Stimulated activated CD4-positive, alpha-beta T cell treated with anti-CD3 and anti-CD28 coated beads, Interleukin-12 subunit alpha, Interleukin-12 subunit beta, amount 100 ng/mL, for 24 hours (primary cell): Measurements from ENCODE around the gene MMEL1.

ENCODE experiments used
- DNase-seq, 2 experiments: peaks; one replicate each; pipeline ENCODE4 v3.0.0-alpha.2; 2020; ENCODE audit warnings: low read depth in 2 of 2

Gene MMEL1

DNA sequence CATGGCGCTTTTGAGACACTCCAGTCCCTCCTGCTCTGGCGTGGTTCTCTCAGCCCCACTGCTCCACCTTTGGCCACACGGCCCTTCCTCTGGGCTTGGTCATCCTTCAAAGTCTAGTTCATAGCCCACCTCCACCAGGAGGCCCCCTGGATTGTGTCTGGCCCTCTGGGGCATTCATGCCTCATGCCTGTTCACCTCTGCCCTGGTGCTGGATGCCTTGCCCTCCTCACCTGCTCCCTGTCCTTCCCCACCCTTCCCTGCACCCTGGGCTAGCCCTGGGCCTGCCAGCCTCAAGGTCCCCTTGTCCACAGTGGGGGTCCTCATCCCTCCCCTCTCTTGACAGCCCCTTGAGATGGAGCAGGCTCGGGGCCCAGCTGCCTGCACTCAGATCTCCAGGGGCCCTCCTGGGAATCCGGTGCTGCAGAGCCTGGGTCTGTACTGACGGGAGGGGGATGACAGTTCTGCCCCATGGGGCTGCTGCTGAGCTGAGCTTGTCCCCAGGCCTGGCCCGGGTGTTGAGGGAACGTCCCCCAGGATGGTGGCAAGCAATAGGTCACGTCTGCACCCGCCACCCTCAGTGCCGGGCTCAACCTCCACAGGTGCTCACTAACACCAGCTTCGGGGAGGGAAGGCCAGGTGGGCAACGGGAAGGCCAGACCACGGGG is 27.8 kb downstream of the MMEL1 start:
- DNase-seq: no peak

DNA sequence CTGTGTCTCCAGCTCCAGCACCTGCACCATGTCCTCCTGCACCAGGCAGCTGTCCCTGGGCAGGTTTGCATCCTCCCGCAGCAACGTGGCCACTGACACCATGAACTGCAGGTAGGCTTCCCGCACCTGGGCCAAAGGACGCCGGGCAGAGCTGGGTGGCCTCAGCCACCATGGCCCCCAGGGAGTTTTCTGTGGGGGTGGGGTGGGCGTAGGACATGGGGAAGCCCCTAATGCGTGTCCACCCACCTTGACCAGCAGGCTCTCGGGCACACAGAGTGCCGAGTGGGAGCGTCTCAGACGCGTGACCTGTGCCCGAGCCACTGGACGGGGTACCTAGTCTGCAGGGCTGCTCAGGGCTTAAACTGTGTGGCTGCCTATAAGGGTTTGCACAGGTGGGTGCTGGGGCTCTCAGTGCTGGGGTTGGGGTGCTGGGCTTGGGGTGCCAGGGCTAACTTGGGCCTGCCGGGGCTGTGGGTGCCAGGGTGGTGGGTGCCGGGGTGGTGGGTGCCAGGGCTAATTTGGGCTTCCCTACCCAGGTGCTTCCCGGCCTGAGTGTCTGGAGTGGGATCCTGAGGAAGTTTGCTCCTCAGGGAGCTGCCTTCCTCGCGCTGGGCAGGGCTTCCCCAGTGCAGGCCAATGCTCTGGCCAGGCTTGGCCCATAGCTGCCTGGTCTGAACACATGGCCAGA is 28.5 kb downstream of the MMEL1 start:
- no peak for DNase-seq

DNA sequence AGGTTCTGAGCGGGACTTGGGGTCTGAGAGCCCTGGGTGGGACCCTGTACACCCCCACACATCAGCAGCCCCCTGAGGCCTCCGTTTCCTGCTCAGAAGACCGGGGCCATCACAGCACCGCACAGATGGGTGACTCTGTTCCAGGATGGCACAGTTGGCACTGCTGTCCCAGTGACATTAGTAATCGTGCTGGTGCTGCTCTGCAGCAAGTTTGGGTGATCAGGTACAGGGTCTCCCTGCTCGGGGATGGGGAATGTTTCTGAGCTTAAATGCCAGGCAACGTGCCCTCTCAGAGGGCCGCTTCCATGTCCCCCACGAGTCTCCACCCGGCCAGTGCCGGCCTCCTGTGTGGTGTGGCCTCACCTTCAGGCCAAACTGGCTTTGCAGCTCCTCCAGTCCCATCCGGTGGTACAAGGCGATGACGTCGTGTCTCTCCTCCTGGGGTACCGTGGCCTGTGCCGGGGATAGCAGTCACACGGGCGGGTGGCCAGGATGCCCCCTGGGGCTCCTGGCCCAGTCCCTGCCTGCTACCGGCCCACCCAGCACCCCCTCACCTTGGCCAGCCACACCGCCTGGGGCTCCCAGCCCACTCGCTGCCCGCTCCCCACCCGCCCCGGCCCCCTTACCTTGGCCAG is 29.2 kb downstream of the MMEL1 start:
- DNase-seq: no peak

DNA sequence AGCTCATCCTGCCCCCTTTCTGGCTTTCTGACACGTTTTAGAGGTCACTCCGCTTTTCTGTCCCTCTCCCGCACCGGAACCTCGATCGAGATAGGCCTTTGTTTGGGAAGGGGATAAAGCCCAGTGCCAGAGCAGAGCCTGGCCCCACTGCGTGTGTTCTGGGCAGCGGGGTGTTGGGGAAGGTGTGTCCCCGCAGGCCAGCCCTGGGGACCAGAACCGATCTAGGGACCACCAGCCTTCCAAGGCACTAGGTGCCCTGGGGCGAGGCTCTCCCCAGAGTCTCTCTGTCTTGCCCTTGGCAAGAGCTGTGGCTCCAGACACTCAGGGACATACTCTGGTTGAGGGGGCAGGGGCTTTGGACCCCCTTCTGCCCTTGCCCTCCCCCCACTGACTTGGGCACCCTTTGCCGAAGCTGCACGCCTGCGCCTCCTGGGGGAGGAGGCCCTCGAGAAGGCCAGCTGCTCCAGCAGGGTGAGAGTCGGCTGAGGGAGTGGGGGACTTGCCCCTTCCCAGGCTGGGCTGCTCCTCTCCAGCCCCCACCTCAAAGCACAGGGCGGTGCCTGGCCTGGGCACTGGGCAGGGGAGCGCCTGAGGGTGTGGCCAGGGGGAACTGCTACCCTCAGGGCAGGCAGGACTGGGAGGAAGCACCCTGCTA is 29.8 kb downstream of the MMEL1 start:
- no peak for DNase-seq

DNA sequence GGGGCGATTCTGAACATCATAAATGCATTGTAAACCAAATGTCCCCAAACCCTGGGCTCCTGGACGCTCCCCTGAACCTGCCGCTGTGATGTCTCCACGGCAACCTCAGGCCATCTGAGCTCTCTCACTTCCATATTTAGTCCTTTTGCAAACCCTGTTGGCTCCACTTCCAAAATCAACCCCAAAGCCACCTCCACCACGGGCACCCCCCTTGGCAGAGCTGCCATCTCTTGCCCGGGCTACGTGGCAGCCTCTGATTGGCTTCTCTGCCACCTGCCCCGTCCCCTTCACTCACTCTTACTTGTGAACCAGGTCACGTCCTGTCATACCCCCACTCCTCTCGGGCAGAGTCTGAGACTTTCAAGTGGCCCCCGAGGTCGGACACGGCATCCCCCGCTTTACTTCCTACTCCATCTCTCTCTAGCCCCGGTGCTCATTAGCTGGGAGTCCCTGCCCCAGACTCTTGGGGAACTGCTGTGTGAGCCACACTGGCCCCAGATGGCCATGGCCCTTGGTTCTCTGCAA is 30.4 kb downstream of the MMEL1 start:
- DNase-seq: no peak

DNA sequence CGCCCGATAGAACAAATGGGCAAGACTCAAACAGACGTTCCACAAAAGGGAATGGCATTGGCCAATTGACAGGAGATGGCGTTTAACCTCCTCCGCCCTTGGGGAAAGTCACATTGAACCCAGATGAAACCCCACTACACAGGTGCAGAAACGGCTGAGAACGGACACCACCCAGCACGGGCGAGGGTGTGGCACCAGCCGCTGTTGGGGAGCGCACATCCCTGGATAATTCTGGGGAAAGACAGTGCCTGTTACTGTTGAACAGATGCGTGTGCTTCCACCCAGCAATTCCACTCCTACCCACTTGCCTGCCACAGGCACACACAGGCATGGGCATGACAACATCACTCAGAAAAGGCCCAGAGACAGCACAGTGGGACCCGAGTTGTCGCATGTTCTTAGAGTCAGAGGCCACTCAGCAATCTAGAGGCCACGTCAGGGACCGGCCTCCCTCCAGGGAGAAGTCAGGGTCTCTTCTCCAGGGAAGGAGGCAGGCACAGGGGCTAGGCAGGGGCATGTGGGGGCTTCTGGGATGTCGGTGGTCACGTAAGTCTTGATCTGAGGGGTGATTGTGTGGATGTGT is 31.0 kb downstream of the MMEL1 start:
- DNase-seq: no peak

DNA sequence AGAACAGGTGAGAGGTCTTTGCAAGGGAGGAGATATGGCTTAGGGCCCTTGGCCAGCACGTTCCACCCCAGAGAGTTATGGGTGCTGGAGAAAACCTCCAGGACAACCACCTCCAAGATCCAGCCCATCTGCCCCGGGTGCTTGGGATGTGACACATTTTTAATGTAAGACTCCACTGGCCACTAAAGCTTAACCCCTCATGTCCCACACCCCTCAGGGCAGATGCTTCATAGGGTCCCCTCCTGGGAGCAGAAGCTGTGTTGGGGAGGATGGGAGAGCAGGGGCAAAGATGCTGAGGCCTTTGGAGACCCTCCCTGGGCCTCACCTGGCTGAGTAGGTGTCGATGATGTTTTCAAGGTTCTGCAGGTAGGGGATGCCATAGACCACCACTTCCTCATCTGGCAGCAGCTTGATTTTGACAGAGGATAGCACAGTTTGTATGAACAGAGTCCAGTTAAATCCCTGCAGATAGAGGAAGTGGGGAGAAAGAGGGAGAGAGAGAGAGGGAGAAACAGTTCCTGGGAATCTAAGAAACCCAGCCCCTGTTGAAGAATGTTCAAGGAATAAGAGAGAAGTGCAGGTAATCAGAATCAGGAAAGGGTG is 34.4 kb downstream of the MMEL1 start:
- no peak for DNase-seq

DNA sequence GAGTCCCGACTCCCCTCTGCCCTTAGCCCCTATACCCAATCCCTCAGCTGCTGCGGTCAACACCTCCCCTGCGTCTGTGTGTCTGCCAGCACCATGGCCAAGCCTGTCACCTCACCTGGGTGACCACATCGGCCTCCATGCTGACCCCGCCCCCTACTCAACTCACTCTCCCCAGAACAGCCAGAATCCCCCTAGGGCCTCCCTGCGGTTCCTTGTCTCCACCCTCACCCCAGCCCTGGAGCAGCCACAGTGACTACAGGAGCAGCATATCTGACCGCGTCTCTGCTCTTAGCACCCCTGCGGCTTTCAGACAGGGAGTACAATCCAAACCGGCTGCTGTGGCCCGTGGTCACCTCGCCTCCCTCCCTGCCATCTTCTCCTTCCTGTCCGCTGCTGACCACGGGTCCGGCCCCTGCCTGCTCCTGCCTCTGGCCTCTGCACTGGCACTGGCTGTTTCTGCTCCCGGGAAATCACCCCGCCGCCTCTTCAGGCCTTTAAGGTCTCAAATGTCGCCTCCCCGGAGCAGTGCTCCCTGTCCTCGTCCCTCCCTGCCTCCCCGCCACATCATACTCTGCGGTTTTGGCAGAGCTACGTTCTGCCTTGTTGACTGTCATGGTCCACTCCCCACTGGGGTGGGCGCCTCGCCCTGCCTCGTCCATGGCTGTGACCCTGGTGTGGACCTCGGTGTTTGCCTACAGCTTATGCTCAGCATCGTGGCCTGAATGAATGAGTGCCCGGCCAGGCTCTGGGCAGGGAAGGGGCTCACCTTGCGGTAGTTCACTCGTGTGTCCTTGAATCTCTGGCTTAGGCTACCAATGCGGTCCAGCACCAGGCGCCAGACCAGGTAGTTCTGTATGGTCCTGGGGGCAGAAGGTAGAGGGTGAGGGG is 35.1 kb downstream of the MMEL1 start:
- no peak for DNase-seq

DNA sequence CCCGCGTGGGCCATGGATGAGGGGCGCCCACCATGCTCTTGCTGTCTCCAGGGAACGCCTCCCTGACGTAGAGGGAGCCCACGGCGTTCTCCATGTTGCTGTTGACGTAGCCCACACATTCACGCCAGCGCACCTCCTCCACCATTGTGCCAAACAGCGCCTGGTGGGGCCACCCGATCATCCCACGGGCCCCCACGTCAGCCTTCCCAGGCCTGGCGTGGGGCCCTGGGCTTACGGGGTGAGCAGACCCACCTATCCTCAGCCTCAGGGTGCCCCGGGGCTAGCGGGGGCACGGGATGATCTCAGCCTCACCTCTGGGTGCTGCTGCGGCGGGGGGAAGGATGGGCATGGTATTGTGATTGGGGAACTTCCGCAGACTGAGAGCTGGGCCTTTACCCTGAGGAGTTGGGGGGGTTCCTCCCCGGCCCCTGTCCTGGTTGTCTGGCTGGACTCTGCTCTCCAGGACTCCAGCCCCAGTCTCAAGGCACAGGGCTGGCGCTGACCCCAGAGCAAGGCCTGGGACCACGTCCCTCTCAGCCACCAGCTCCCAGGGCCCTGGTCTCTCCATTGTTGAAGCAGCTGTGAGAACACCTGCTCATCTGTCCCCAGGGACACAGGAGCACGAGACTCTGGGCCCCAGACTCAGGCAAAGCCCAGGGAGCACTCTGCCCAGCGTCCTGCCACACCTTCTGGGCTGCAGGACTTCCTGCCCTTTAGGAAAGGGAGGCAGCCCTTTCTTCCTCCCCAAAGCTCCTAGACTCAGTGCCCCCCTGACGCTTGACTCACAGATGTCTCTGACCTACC is 36.1 kb downstream of the MMEL1 start:
- no peak for DNase-seq

DNA sequence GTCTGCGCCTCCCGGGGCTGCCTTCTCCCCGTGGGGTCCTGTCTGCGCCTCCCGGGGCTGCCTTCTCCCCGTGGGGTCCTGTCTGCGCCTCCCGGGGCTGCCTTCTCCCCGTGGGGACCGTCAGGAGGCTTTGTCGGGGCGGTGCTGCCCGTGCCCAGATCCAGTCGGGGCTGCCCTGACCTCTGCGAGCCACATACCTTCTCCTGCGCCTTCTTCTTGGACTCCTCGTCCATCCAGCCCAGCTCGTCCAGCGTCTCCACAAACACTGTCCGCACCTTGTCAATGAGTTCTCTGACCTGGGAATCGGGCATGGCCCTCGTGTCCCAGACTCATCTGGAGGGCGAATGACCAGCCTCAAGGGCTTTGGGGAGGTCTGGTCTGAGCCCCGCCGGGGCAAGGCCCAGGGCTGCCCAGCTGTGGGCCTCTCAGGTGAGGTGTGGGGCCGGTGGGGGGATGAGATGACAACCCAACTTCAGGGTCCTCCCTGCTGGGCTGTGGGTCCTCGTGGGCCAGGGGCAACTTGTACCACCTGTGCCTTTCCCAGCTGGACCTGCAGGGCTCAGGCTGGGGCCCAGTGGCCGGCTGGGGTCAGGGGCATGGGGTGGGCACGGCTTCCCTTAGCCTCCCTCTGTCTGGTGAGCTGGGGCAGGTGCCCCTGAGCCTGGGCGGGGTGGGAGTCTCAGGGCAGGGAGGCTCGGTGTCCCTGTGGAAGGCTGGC is 36.8 kb downstream of the MMEL1 start:
- no peak for DNase-seq

DNA sequence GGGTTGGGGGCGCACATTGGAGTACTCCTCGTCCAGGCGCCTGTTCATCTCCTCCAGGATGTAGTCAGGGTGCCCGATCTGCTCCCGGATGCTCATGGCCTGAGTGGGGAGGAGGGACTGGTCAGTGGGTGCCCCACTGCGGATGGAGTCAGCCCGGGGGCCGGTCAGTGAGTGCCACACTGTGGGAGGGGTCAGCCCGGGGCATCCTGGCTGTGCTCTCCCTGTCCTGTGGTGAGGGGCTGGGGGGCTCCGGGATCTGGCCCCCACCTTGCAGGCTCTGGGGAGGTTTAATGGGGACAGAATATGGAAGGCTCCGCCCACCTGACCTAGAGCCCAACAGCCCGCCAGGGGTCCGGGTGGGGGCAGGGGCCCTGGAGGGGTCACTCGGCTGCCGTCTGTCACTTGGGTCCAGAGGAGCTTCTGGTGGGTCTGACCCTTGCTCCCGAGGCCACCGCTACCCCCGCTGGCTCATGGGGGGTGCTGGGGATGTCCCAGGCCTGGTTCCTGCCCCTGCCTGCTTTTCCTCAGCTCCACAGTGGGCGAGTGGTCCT is 37.5 kb downstream of the MMEL1 start:
- no peak for DNase-seq

DNA sequence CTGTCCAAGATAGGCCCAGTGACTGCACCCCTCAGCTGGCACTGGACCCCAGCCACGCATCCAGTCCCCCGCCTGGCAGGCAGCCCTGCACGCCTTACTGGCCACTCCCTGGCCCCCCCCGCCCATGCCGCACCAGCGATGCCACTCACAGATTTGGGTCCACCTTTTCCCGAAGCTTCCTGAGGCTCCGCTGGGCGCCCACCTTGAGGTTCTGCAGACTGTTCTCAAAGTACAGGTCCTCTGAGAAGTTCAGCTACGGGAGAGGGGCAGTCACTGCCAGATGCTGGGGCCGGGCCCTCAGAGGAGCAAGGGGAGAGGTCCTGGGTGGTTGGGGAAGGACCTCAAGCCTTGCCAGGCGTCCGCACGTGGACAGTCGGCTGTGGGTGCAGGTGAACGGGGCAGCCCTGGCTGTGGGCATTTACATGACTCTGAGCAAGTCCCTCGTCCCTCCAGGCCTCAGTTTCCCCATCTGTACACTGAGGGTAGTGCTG is 38.1 kb downstream of the MMEL1 start:
- DNase-seq: no peak

DNA sequence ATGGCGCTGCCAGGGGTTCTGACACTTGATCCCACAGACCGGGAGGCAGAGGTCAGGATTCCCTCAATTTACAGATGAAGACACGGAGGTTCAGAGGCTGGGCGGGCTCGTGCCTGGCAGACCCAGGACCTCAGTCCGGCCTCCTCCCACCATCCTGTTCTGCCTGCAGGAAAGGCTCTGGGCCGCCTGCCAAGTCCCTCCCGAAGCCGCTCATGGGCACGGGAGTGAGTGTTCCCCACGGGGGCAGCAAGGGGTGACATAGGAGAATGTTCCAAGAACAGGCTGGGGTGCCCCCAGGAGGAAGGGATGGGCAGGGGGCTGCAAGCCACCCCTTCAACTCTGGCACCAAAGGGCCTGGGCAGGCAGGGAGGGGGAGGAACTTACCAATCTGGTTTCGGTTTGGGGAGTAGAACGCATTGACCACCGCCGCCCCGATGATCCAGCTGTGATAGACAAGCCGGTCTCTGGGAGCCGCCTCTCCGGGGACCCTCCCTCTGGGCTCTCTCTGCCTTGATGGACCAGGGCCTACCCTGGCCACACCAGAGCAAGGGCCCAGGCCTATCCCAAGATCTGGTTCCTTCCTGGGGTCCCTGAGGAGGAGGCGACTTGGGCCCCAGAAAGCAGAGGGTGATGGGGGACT is 38.7 kb downstream of the MMEL1 start:
- no peak for DNase-seq

DNA sequence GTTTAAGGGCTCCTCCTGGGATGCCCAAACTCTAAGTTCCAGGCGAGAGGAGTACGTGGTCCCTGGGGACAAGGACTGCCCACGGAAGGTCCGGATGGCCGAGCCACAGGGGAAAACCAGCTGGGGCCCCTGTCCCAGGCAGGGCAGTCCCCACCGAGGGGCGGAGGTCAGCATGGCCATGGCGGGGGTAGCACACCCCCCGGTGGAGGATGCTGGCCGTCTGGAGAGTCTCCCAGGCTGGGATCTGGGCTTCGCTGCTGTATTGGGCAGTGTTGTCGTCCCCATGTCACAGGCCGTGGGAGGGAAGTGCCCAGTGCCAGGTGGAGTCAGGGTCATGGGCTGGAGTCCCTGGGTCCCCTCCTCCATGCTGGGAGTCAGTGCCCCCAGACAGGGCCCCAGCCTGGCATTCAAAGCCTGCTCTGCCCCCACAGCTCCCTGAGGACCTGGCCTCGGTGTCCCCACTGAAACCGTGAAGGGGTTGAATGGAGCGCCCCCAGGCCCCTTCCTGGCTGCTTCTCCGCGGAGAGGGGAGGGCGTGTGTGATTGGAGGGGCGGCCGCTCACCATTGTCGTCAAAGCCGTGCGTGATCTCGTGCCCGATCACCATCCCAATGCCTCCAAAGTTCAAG is 39.5 kb downstream of the MMEL1 start:
- DNase-seq: no peak

DNA sequence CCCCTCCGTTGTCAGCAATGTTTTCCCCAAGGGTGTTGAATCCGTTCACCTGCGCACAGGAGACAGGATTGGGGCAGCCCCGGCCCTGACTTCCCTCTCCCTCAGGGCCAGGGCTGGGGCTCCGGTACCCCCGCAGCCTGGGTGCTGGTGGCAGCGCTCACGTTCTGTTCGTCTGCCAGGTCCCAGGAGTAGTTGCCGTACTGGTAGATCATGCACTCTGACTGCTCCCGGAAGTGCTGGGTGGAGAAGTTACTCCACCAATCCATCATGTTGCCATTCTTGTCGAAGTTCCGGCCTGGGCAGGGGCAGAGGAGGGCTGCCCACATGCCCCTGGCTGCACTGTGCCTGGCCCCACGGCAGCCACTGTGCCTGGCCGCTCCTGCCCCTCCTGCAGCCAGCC is 40.1 kb downstream of the MMEL1 start:
- DNase-seq: no peak

DNA sequence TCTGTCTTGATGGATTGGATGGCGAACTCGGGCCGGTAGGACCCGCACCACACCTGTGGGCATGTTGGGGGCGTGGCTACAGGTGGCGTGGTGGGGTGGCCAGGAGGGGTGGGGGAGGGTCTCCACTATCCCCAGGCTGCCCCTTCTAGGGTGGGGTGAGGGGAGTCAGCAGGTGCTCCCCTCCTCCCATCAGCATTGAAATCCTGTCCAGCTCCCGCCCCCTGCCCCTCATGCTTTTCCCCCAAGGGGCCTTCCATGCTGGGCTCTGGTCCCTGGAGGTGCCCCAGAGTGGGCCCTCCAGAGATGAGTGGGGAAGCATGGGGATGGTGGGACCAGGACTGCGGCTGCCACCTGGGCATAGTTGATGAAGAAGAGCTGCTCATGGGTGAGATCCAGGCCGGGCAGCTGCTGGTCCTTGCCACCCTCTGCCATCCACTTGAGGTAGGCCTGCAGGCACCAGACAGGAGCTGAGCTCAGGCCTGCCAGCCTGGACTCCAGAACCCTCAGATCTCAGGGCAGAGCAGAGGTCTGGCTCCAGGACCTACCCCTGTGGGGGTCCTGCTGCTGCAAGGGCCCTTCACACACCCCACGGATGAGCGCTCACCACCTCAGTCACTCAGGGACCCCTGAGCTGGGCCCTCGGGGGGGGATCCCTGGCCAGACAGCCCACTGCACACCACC is 41.1 kb downstream of the MMEL1 start:
- no peak for DNase-seq

DNA sequence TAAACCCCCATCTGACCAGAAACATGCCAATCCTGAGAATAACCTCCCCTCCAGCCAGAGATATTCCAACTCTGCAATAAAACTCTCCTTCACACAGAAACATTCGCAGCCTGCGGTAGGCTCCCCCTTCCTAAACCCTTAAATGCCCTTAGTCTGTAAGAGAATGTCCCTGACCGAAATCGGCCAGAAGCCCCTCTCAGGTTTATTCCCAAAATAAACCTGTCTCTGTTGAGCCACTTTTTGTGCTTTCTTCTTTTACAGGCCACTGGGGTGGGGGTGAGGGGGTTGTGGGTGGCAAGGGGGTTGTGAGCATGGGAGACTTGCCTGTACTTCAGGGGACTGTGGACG is 41.6 kb downstream of the MMEL1 start:
- DNase-seq: no peak
